ENCODE results near the gene PPP1R26.

GRCh38 chr9:135471791-135472640, 7.6 kb upstream of the PPP1R26 start:
- TF ChIP-seq CTCF (IDR thresholded peaks at IDR 0.05; ENCODE audit: low read length), result no peak
- TF ChIP-seq EZH2 (IDR thresholded peaks at IDR 0.05; ENCODE audit: borderline replicate concordance, low read length), result no peak
